Measurements from ENCODE around the gene PGM2. TPM values are rescaled to one million over a fixed set of nuclear protein-coding genes. Genes with fewer than 3 reads are reported as not detected.

The PGM2 gene
- total RNA-seq, 1 experiment from 2014 or later = 28.6 TPM

DNA sequence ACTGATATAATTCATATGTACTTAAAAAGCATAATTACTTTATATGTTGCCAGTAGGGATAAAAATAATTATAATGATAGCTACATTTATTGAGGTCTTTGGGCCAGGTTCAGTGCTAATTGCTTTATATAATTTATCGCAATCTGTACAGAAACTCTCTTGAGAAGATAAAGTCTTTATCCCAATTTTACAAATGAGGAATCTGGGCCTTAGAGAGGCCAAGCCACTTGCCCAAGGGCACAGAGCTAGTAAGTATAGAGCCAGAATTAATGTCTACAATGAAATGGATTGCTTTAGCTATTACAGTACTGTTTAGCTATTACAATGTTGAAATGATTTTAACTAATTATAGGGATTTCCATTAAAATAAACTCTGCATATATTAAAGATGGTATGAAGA, 33.8 kb downstream of the PGM2 start:
- Histone ChIP-seq H3K9ac (ENCODE audit: low read length) (no peak overlapping the region), H3K27me3 (ENCODE audit: low read length) (no peaks in the 10 kb centered on the region), H3K27ac (ENCODE audit: low read length) (no peak overlapping the region), H3F3A (ENCODE audit: low read length, unreplicated experiment) (no peaks in the 10 kb centered on the region), H2AFZ (ENCODE audit: low read length) (no peak overlapping the region), H3K4me3 (ENCODE audit: low read length) (no peak overlapping the region), H3K36me3 (ENCODE audit: low read depth, low read length) (no peaks in the 10 kb centered on the region), H3K4me1 (ENCODE audit: insufficient read depth, low read length) (no peaks in the 10 kb centered on the region), H3K4me2 (ENCODE audit: low read length) (no peak overlapping the region), H3K9me2 (replicated peaks; ENCODE audit: low read length) (no peaks in the 10 kb centered on the region), H3K79me2 (ENCODE audit: low read length) (no peaks in the 10 kb centered on the region), H3K9me3 (ENCODE audit: low read length) (no peaks in the 10 kb centered on the region), H4K20me1 (ENCODE audit: low read length) (no peaks in the 10 kb centered on the region)
- ChIA-PET POLR2A (ENCODE audit: unreplicated experiment) (no interaction called here), CTCF (no interaction called here)
- no peak for ATAC-seq
- no peak for TF ChIP-seq EZH2 (IDR thresholded peaks at IDR 0.05; ENCODE audit: low read length, unreplicated experiment)
- TF ChIP-seq EZH2phosphoT487 (IDR thresholded peaks at IDR 0.05; ENCODE audit: borderline replicate concordance, low read length) = no peak
- TF ChIP-seq, protein P1, sequence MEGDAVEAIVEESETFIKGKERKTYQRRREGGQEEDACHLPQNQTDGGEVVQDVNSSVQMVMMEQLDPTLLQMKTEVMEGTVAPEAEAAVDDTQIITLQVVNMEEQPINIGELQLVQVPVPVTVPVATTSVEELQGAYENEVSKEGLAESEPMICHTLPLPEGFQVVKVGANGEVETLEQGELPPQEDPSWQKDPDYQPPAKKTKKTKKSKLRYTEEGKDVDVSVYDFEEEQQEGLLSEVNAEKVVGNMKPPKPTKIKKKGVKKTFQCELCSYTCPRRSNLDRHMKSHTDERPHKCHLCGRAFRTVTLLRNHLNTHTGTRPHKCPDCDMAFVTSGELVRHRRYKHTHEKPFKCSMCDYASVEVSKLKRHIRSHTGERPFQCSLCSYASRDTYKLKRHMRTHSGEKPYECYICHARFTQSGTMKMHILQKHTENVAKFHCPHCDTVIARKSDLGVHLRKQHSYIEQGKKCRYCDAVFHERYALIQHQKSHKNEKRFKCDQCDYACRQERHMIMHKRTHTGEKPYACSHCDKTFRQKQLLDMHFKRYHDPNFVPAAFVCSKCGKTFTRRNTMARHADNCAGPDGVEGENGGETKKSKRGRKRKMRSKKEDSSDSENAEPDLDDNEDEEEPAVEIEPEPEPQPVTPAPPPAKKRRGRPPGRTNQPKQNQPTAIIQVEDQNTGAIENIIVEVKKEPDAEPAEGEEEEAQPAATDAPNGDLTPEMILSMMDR (conservative IDR thresholded peaks at IDR 0.05; ENCODE audit: low read depth, low read length) = no peak
- intact Hi-C loops (cut with micrococcal nuclease) = no loop called here
- no peak for DNase-seq
- BruUV-seq (replicated peaks) = no TSS peak

GRCh38 chr4:37862961-37863360, 36.5 kb downstream of the PGM2 start:
- intact Hi-C loops (cut with micrococcal nuclease) = no loop called here
- Histone ChIP-seq H3K9me3 (ENCODE audit: low read length) (no peaks in the 10 kb centered on the region), H3K9ac (ENCODE audit: low read length) (no peak overlapping the region), H3F3A (ENCODE audit: low read length, unreplicated experiment) (no peaks in the 10 kb centered on the region), H2AFZ (ENCODE audit: low read length) (no peak overlapping the region), H3K4me1 (ENCODE audit: insufficient read depth, low read length) (no peaks in the 10 kb centered on the region), H4K20me1 (ENCODE audit: low read length) (no peaks in the 10 kb centered on the region), H3K4me2 (ENCODE audit: low read length) (no peak overlapping the region), H3K4me3 (ENCODE audit: low read length) (no peak overlapping the region), H3K79me2 (ENCODE audit: low read length) (no peaks in the 10 kb centered on the region), H3K27ac (ENCODE audit: low read length) (no peak overlapping the region), H3K27me3 (ENCODE audit: low read length) (no peaks in the 10 kb centered on the region), H3K9me2 (replicated peaks; ENCODE audit: low read length) (no peaks in the 10 kb centered on the region), H3K36me3 (ENCODE audit: low read depth, low read length) (no peaks in the 10 kb centered on the region)
- no peak for DNase-seq
- no peak for ATAC-seq
- CTCF ChIA-PET = no interaction called here
- POLR2A ChIA-PET (ENCODE audit: unreplicated experiment) = no interaction called here
- BruUV-seq (replicated peaks) = no TSS peak
- no peak for TF ChIP-seq EZH2 (IDR thresholded peaks at IDR 0.05; ENCODE audit: low read length, unreplicated experiment)

- Histone ChIP-seq H3K9ac (ENCODE audit: low read length) (no peak overlapping the region), H3K27ac (ENCODE audit: low read length) (no peak overlapping the region), H3K36me3 (ENCODE audit: low read depth, low read length) (no peaks in the 10 kb centered on the region), H3K4me2 (ENCODE audit: low read length) (no peak overlapping the region), H3K79me2 (ENCODE audit: low read length) (no peaks in the 10 kb centered on the region), H3K27me3 (ENCODE audit: low read length) (no peaks in the 10 kb centered on the region), H4K20me1 (ENCODE audit: low read length) (no peaks in the 10 kb centered on the region), H3K4me1 (ENCODE audit: insufficient read depth, low read length) (no peaks in the 10 kb centered on the region), H3K9me3 (ENCODE audit: low read length) (no peaks in the 10 kb centered on the region), H3F3A (ENCODE audit: low read length, unreplicated experiment) (no peaks in the 10 kb centered on the region), H3K9me2 (replicated peaks; ENCODE audit: low read length) (no peaks in the 10 kb centered on the region), H3K4me3 (ENCODE audit: low read length) (no peak overlapping the region), H2AFZ (ENCODE audit: low read length) (no peak overlapping the region)
- DNase-seq (no peak), ATAC-seq (no peak)
- ChIA-PET POLR2A (ENCODE audit: unreplicated experiment) (no interaction called here), CTCF (no interaction called here)
- TF ChIP-seq EZH2phosphoT487 (IDR thresholded peaks at IDR 0.05; ENCODE audit: borderline replicate concordance, low read length) (no peak), EZH2 (IDR thresholded peaks at IDR 0.05; ENCODE audit: low read length, unreplicated experiment) (no peak)
- TF ChIP-seq, protein P1 (conservative IDR thresholded peaks at IDR 0.05; ENCODE audit: low read depth, low read length) = no peak
- BruUV-seq (replicated peaks) = no TSS peak
- intact Hi-C loops (cut with micrococcal nuclease) = no loop called here
These were observed 38.3 kb downstream of the PGM2 start for GRCh38 chr4:37864786-37865185.
